ENCODE data around the gene VSX1. TPM values are rescaled to one million over a fixed set of nuclear protein-coding genes. Genes with fewer than 3 reads are reported as not detected.

The VSX1 gene
- polyA plus RNA-seq, 1 donor (not counting 4 experiments of a cell fraction or from before 2014, with no cell fraction given), result not detected

GRCh38 chr20:25044261-25044560, 37.7 kb downstream of the VSX1 start:
- FAIRE-seq (no peak), DNase-seq (ENCODE audit: low read depth, low spot score) (no peak)
- TF ChIP-seq EZH2 (IDR thresholded peaks at IDR 0.05; ENCODE audit: low read length) (no peak), CTCF (optimal IDR thresholded peaks at IDR 0.05 in 1 of 3, IDR thresholded peaks at IDR 0.05 in 1 of 3, conservative IDR thresholded peaks at IDR 0.05 in 1 of 3; ENCODE audit: extremely low read depth in 1 of 3, insufficient read depth in 2 of 3, low read length in 3 of 3) (no peak)
- H3K4me1 ChIP-seq (ENCODE audit: control insufficient read depth, extremely low read depth, insufficient read depth, low read length), result peaks cover 15% of the 10 kb centered on the region
- no peak overlapping the region for H2AFZ ChIP-seq (ENCODE audit: control insufficient read depth, low read length)
- dilution Hi-C loops (cut with MboI; ENCODE audit: extremely low pct_ligation_motif_present, low sequenced_read_pairs), result no loop called here
- H3K9ac ChIP-seq (ENCODE audit: control insufficient read depth, extremely low read depth, insufficient read depth, low read length), result no peak overlapping the region
- no peak overlapping the region for H3K4me2 ChIP-seq (ENCODE audit: control insufficient read depth, extremely low read depth, insufficient read depth, low read depth, low read length)
- no peaks in the 10 kb centered on the region for H4K20me1 ChIP-seq (ENCODE audit: control insufficient read depth, extremely low read depth, insufficient read depth, low read length)
- peaks cover 11% of the 10 kb centered on the region for H3K27me3 ChIP-seq (ENCODE audit: control insufficient read depth, extremely low read depth, insufficient read depth, low read length)
- no peaks in the 10 kb centered on the region for H3K9me1 ChIP-seq (ENCODE audit: control insufficient read depth, extremely low read depth, insufficient read depth, low read length)
- H3K4me3 ChIP-seq (ENCODE audit: control insufficient read depth in 2 of 3, extremely low read depth in 1 of 3, insufficient read depth in 2 of 3, low read depth in 1 of 3, low read length in 3 of 3), result no peak overlapping the region
- H3K79me2 ChIP-seq (ENCODE audit: control insufficient read depth, insufficient read depth, low read length), result no peaks in the 10 kb centered on the region
- no peaks in the 10 kb centered on the region for H3K9me3 ChIP-seq (ENCODE audit: control insufficient read depth, low read depth, low read length)
- no peak overlapping the region for H3K27ac ChIP-seq (ENCODE audit: control insufficient read depth, insufficient read depth, low read length)
- H3K36me3 ChIP-seq (ENCODE audit: control insufficient read depth in 2 of 2, extremely low read depth in 1 of 2, insufficient read depth in 2 of 2, low read length in 2 of 2), result no peaks in the 10 kb centered on the region

- no peak for TF ChIP-seq EZH2 (IDR thresholded peaks at IDR 0.05; ENCODE audit: low read length)
- peaks cover 15% of the 10 kb centered on the region for H3K4me1 ChIP-seq (ENCODE audit: control insufficient read depth, extremely low read depth, insufficient read depth, low read length)
- no peaks in the 10 kb centered on the region for H3K9me1 ChIP-seq (ENCODE audit: control insufficient read depth, extremely low read depth, insufficient read depth, low read length)
- no peak overlapping the region for H3K9ac ChIP-seq (ENCODE audit: control insufficient read depth, extremely low read depth, insufficient read depth, low read length)
- DNase-seq (ENCODE audit: low read depth, low spot score) (no peak), FAIRE-seq (no peak)
- H3K4me3 ChIP-seq (ENCODE audit: control insufficient read depth in 2 of 3, extremely low read depth in 1 of 3, insufficient read depth in 2 of 3, low read depth in 1 of 3, low read length in 3 of 3), result no peak overlapping the region
- no peak overlapping the region for H2AFZ ChIP-seq (ENCODE audit: control insufficient read depth, low read length)
- H3K27ac ChIP-seq (ENCODE audit: control insufficient read depth, insufficient read depth, low read length), result no peak overlapping the region
- no peaks in the 10 kb centered on the region for H3K79me2 ChIP-seq (ENCODE audit: control insufficient read depth, insufficient read depth, low read length)
- no peaks in the 10 kb centered on the region for H3K9me3 ChIP-seq (ENCODE audit: control insufficient read depth, low read depth, low read length)
- no peak overlapping the region for H3K4me2 ChIP-seq (ENCODE audit: control insufficient read depth, extremely low read depth, insufficient read depth, low read depth, low read length)
- dilution Hi-C loops (cut with MboI; ENCODE audit: extremely low pct_ligation_motif_present, low sequenced_read_pairs), result no loop called here
- H3K36me3 ChIP-seq (ENCODE audit: control insufficient read depth in 2 of 2, extremely low read depth in 1 of 2, insufficient read depth in 2 of 2, low read length in 2 of 2), result no peaks in the 10 kb centered on the region
- peaks cover 8% of the 10 kb centered on the region for H3K27me3 ChIP-seq (ENCODE audit: control insufficient read depth, extremely low read depth, insufficient read depth, low read length)
- no peaks in the 10 kb centered on the region for H4K20me1 ChIP-seq (ENCODE audit: control insufficient read depth, extremely low read depth, insufficient read depth, low read length)
Observed at GRCh38 chr20:25043499-25044260, 38.3 kb downstream of the VSX1 start.
